OCI-LY7 (cell line): ENCODE measurements around the gene UNC5A. TPM values are rescaled to one million over a fixed set of nuclear protein-coding genes. Genes with fewer than 3 reads are reported as not detected.

Experiments
- BruUV-seq: library from RNA; stranded (reverse); fragments of 400-500 nt; replicated peaks from 2 replicates; lab custom pipeline; 2021; lab: Mats Ljungman, UMichigan
- CTCF ChIA-PET: fragments of 300-600 bp; sonication (Branson Sonifier 250); formaldehyde crosslinking; loops from one replicate; lab custom pipeline; 2022; ENCODE audit warnings: antibody characterized with exemption; ENCODE audit not compliant: unreplicated experiment; lab: Charles Lee
- POLR2A ChIA-PET: fragments of 300-600 bp; sonication (Branson Sonifier 250); formaldehyde crosslinking; loops from one replicate; lab custom pipeline; 2022; ENCODE audit warnings: antibody characterized with exemption; lab: Charles Lee
- DNase-seq: peaks from one replicate; pipeline ENCODE4 v3.0.0-alpha.2; 2015; ENCODE audit warnings: low spot score
- H2AFZ ChIP-seq: fragments of 200-600 bp; sonication (generic), shearing (Covaris generic); 2 replicates; pipeline ENCODE4 v1.6.1; 2014; ENCODE audit warnings: mild to moderate bottlenecking, antibody characterized with exemption, low read length, moderate library complexity
- H3K27ac ChIP-seq: fragments of 200-600 bp; sonication (generic); 2 replicates; pipeline ENCODE4 v1.5.1; 2014; ENCODE audit warnings: mixed run types, low read depth, mild to moderate bottlenecking, moderate library complexity, low read length, inconsistent platforms; ENCODE audit not compliant: poor library complexity, severe bottlenecking
- H3K36me3 ChIP-seq: fragments of 200-600 bp; sonication (generic); 2 replicates; pipeline ENCODE4 v1.6.1; 2014; ENCODE audit warnings: mild to moderate bottlenecking, antibody characterized with exemption, low read length, moderate library complexity, mixed read lengths; ENCODE audit not compliant: insufficient read depth
- H3K4me1 ChIP-seq: fragments of 200-600 bp; sonication (generic); 2 replicates; pipeline ENCODE4 v1.5.1; 2014; ENCODE audit warnings: mild to moderate bottlenecking, low read length; ENCODE audit not compliant: insufficient read depth, poor library complexity, severe bottlenecking
- H3K4me2 ChIP-seq: fragments of 200-600 bp; sonication (generic); 2 replicates; pipeline ENCODE4 v1.6.1; 2014; ENCODE audit warnings: mild to moderate bottlenecking, low read length
- H3K4me3 ChIP-seq: fragments of 200-600 bp; sonication (generic); 2 replicates; pipeline ENCODE4 v1.5.1; 2014; ENCODE audit warnings: mild to moderate bottlenecking, low read depth, low read length; ENCODE audit not compliant: poor library complexity, severe bottlenecking
- H3K79me2 ChIP-seq: fragments of 200-600 bp; sonication (generic); 2 replicates; pipeline ENCODE4 v1.6.1; 2016; ENCODE audit warnings: low read depth, mild to moderate bottlenecking, low read length, moderate library complexity, mixed read lengths; ENCODE audit not compliant: insufficient read depth
- H3K9me2 ChIP-seq: fragments of 200-600 bp; sonication (generic); 2 replicates; pipeline ENCODE4 v1.6.1; 2016; ENCODE audit warnings: mild to moderate bottlenecking, low read length, mixed read lengths; ENCODE audit not compliant: insufficient read depth
- H3K9me3 ChIP-seq: fragments of 200-600 bp; sonication (generic); 2 replicates; pipeline ENCODE4 v1.6.1; 2014; ENCODE audit warnings: mild to moderate bottlenecking, mixed run types, low read length, mixed read lengths
- H4K20me1 ChIP-seq: fragments of 200-600 bp; sonication (generic); 2 replicates; pipeline ENCODE4 v1.6.1; 2014; ENCODE audit warnings: mild to moderate bottlenecking, antibody characterized with exemption, low read length, moderate library complexity, mixed read lengths; ENCODE audit not compliant: insufficient read depth
- CTCF ChIP-seq: fragments of 200-600 bp; sonication (generic); conservative IDR thresholded peaks from 2 replicates; pipeline ENCODE4 v1.5.1; 2014; ENCODE audit warnings: mild to moderate bottlenecking, antibody characterized with exemption, low read length, moderate library complexity, mixed read lengths
- EZH2phosphoT487 ChIP-seq: fragments of 200-600 bp; sonication (generic); IDR thresholded peaks from 2 replicates; pipeline ENCODE4 v1.6.1; 2018; ENCODE audit warnings: low read depth, borderline replicate concordance, mild to moderate bottlenecking, mixed run types, antibody characterized with exemption, low read length, moderate library complexity, mixed read lengths
- intact Hi-C: fragments of 100-400 bp; cut with micrococcal nuclease; formaldehyde crosslinking; loops from one replicate; pipeline ENCODE4 v1.10.0; 2022; ENCODE audit not compliant: unreplicated experiment
- total RNA-seq, 2 experiments: library from RNA; depleted of rRNA in 1 of 2; stranded (reverse); fragments of >200 nt in 1 of 2; shearing (Covaris generic) in 1 of 2; gene quantifications; 2 replicates each; pipeline ENCODE4 v1.2.3, GENCODE V29; 2014 to 2022

UNC5A gene
- total RNA-seq, 2 experiments from 2014 or later: not detected

GRCh38 chr5:176779537-176779936 is 30.8 kb upstream of the UNC5A start:
- H3K79me2 ChIP-seq: no peaks in the 10 kb centered on the region

DNA sequence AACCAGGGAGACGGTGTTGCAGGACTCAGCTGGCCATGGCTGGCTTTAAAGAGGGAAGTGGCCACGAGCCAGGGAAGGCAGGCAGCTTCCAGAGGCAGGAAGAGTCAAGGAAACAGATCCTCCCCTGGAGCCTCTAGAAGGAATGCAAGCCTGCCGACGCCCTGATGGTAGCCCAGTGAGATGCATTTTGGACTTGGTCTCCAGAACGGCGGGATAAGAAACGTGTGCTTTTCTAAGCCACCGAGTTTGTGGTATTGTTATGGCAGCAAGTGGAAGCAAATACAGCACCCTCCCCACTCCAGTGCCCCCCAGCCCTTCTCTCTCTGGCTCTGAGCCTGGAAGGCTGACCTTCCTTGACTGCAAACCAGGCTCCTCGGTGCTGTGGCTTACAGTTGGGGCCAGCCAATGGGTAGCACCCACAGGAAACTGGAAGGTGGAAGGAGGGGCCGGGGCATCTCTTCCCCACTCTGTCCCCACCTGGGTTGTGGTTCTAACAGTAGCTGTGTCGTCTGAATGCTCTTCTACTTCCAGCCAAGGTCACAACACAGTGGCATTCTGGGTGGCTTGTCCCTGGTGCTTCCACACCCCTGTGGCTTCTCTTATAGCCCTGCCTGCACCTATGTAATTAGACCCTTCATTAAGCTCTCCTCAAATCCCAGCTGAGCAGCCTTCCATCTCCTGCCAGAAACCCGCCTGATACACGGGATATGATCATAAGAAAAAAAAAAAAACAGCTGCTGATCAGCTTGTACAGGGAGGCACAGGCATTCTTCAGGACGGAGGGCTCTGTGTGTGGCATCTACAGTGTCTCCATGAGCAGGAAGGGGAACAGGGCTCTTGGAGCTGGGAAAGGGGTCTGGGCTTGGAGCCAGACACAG is 29.9 kb upstream of the UNC5A start:
- TF ChIP-seq EZH2phosphoT487: no peak
- TF ChIP-seq CTCF: no peak
- Histone ChIP-seq H3K4me3 (no peak overlapping the region), H4K20me1 (no peaks in the 10 kb centered on the region), H3K4me1 (no peaks in the 10 kb centered on the region), H3K36me3 (no peaks in the 10 kb centered on the region), H3K9me3 (no peaks in the 10 kb centered on the region), H2AFZ (no peak overlapping the region), H3K4me2 (no peak overlapping the region), H3K27ac (no peak overlapping the region), H3K9me2 (no peaks in the 10 kb centered on the region), H3K79me2 (no peaks in the 10 kb centered on the region)
- ChIA-PET POLR2A (interaction anchor here (1.3 kb wide), 1 partner anchor 290 kb away, joined by 3 read pairs; no protein-coding TSS in a partner anchor), CTCF (no interaction called here)
- no TSS peak for BruUV-seq
- no peak for DNase-seq
- intact Hi-C loops: no loop called here

More at GRCh38 chr5:176779537-176779936, 30.8 kb upstream of the UNC5A start:
- Histone ChIP-seq H3K9me3 (no peaks in the 10 kb centered on the region), H2AFZ (no peak overlapping the region), H3K9me2 (no peaks in the 10 kb centered on the region), H3K4me2 (no peak overlapping the region), H4K20me1 (no peaks in the 10 kb centered on the region), H3K4me1 (no peaks in the 10 kb centered on the region), H3K36me3 (no peaks in the 10 kb centered on the region), H3K27ac (no peak overlapping the region), H3K4me3 (no peak overlapping the region)
- intact Hi-C loops: no loop called here
- TF ChIP-seq CTCF (no peak), EZH2phosphoT487 (no peak)
- ChIA-PET POLR2A (no interaction called here), CTCF (no interaction called here)
- no TSS peak for BruUV-seq
- no peak for DNase-seq

DNA sequence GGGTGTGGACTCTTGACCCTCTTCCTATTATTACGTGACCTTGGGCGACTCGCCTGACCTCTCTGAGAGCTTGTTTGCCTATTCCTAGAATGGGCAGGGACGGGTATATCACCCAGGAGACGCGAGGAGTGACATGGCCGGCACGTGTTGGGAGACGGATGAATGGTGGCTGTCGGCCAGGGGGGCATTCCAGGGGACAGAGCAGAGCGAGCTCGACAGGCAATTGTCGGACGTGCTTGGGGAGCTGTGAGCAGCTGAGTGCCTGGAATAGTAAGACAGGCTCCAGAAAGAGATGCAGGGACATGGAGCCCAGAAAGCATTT is 29.3 kb upstream of the UNC5A start:
- Histone ChIP-seq H3K36me3 (no peaks in the 10 kb centered on the region), H3K4me2 (no peak overlapping the region), H3K27ac (no peak overlapping the region), H3K79me2 (no peaks in the 10 kb centered on the region), H3K9me3 (no peaks in the 10 kb centered on the region), H3K4me3 (no peak overlapping the region), H3K4me1 (no peaks in the 10 kb centered on the region), H2AFZ (no peak overlapping the region), H3K9me2 (no peaks in the 10 kb centered on the region), H4K20me1 (no peaks in the 10 kb centered on the region)
- DNase-seq: no peak
- TF ChIP-seq EZH2phosphoT487: no peak
- TF ChIP-seq CTCF: no peak
- ChIA-PET POLR2A (interaction anchor here (1.3 kb wide), 1 partner anchor 290 kb away, joined by 3 read pairs; no protein-coding TSS in a partner anchor), CTCF (no interaction called here)
- intact Hi-C loops: no loop called here
- no TSS peak for BruUV-seq
